ENCODE data around the gene CHAF1A. TPM values are rescaled to one million over a fixed set of nuclear protein-coding genes. Genes with fewer than 3 reads are reported as not detected.

CHAF1A gene
- total RNA-seq, 1 donor from 2014 or later = 20.5 TPM

- DNase-seq = no peak
- H3K36me3 Mint-ChIP-seq (ENCODE audit: unreplicated experiment) = peaks cover 5% of the 10 kb centered on the region
- no peaks in the 10 kb centered on the region for H3K4me1 Mint-ChIP-seq (ENCODE audit: low read depth, unreplicated experiment)
- no peak overlapping the region for H3K4me3 Mint-ChIP-seq (ENCODE audit: unreplicated experiment)
- H3K27me3 Mint-ChIP-seq (ENCODE audit: unreplicated experiment) = peaks cover 5% of the 10 kb centered on the region
- no peak for TF ChIP-seq CTCF (IDR thresholded peaks at IDR 0.05; ENCODE audit: partially characterized antibody, unreplicated experiment)
- no peak overlapping the region for H3K27ac Mint-ChIP-seq (ENCODE audit: unreplicated experiment)
- peaks cover 4% of the 10 kb centered on the region for H3K9me3 Mint-ChIP-seq (ENCODE audit: unreplicated experiment)
These were observed 89.0 kb downstream of the CHAF1A start for GRCh38 chr19:4491446-4491845.

DNA sequence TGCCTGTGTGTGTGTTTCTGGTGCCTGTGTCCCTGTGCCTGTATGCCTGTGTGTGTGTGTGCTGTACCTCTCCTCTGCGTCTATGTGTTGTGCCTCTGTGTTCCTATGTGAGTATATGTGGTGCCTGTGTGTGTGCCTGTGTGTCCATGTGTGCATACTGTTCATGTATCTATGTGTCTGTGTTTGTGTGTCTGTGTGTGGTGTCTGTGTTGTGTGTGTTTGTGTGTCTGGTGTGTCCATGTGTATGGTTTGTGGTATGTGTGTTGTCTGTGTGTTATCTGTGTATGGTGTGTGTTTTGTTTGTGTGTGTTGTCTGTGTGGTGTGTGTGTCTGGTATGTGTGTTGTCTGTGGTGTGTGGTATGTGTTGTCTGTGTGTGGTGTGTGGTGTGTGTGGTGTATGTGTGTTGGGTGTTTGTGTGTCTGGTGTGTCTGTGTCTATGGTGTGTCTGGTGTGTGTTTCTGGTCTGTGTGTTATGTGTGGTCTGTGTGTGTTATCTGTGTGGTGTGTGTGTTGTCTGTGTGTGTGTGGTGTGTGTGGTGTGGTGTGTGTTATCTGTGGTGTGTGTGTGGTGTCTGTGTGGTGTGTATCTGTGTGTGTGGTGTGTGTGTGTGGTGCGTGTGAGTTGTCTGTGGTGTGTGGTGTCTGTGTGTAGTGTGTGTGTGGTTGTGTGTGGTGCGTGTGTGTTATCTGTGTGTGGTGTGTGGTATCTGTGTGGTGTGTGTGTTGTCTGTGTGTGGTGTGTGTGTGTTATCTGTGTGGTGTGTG is 90.1 kb downstream of the CHAF1A start:
- Mint-ChIP-seq H3K4me1 (ENCODE audit: low read depth, unreplicated experiment) (no peaks in the 10 kb centered on the region), H3K4me3 (ENCODE audit: unreplicated experiment) (no peak overlapping the region), H3K27ac (ENCODE audit: unreplicated experiment) (no peak overlapping the region), H3K9me3 (ENCODE audit: unreplicated experiment) (peaks cover 4% of the 10 kb centered on the region), H3K36me3 (ENCODE audit: unreplicated experiment) (peaks cover 5% of the 10 kb centered on the region), H3K27me3 (ENCODE audit: unreplicated experiment) (peaks cover 3% of the 10 kb centered on the region)
- TF ChIP-seq CTCF (IDR thresholded peaks at IDR 0.05; ENCODE audit: partially characterized antibody, unreplicated experiment) = no peak
- no peak for DNase-seq

Small RNA genes lying within 50 kb of the gene (microRNA-seq; reads per million reads assigned to microRNA genes)
- gene MIR4746 (ENCODE audit: unreplicated experiment) = 23.7 reads per million, percentile 60 among the genes with 10 or more reads in this experiment

Other genes starting within 250 kb of the CHAF1A start
- not detected for gene CREB3L3, start 249.0 kb upstream of the CHAF1A start, total RNA-seq (ENCODE audit: unreplicated experiment)
- gene SIRT6, start 220.1 kb upstream of the CHAF1A start, total RNA-seq (ENCODE audit: unreplicated experiment) = 48.3 TPM
- 6.1 TPM for gene ANKRD24, start 220.0 kb upstream of the CHAF1A start, total RNA-seq (ENCODE audit: unreplicated experiment)
- gene EBI3, start 173.1 kb upstream of the CHAF1A start, total RNA-seq (ENCODE audit: unreplicated experiment) = not detected
- 18.7 TPM for gene YJU2, start 155.6 kb upstream of the CHAF1A start, total RNA-seq (ENCODE audit: unreplicated experiment)
- gene SHD, start 123.4 kb upstream of the CHAF1A start, total RNA-seq (ENCODE audit: unreplicated experiment) = 254 TPM
- not detected for gene TMIGD2, start 100.3 kb upstream of the CHAF1A start, total RNA-seq (ENCODE audit: unreplicated experiment)
- 156 TPM for gene FSD1, start 98.0 kb upstream of the CHAF1A start, total RNA-seq (ENCODE audit: unreplicated experiment)
- gene STAP2, start 63.8 kb upstream of the CHAF1A start, total RNA-seq (ENCODE audit: unreplicated experiment) = 18.1 TPM
- gene MPND, start 59.1 kb upstream of the CHAF1A start, total RNA-seq (ENCODE audit: unreplicated experiment) = 56.7 TPM
- 56.3 TPM for gene SH3GL1, start 2.1 kb upstream of the CHAF1A start, total RNA-seq (ENCODE audit: unreplicated experiment)
- 47.9 TPM for gene UBXN6, start 55.2 kb downstream of the CHAF1A start, total RNA-seq (ENCODE audit: unreplicated experiment)
- gene HDGFL2, start 69.7 kb downstream of the CHAF1A start, total RNA-seq (ENCODE audit: unreplicated experiment) = 118 TPM
- gene PLIN4, start 115.8 kb downstream of the CHAF1A start, total RNA-seq (ENCODE audit: unreplicated experiment) = 0.27 TPM
- 0.54 TPM for gene PLIN5, start 132.6 kb downstream of the CHAF1A start, total RNA-seq (ENCODE audit: unreplicated experiment)
- 1.0 TPM for gene LRG1, start 137.4 kb downstream of the CHAF1A start, total RNA-seq (ENCODE audit: unreplicated experiment)
- 234 TPM for gene SEMA6B, start 157.0 kb downstream of the CHAF1A start, total RNA-seq (ENCODE audit: unreplicated experiment)
- gene TNFAIP8L1, start 236.9 kb downstream of the CHAF1A start, total RNA-seq (ENCODE audit: unreplicated experiment) = 23.6 TPM

All from glutamatergic neuron (in vitro differentiated cells).